CD14-positive monocyte (primary cell): ENCODE measurements around the gene PTPRD. TPM values are rescaled to one million over a fixed set of nuclear protein-coding genes. Genes with fewer than 3 reads are reported as not detected.

ENCODE experiments used
- DNase-seq, 3 donors: peaks; one replicate each; pipeline ENCODE4 v3.0.0-alpha.2; 2011 to 2022
- H2AFZ ChIP-seq: 2 replicates; pipeline ENCODE4 v1.6.0; 2012; ENCODE audit warnings: mild to moderate bottlenecking, low read depth, low read length, inconsistent platforms; ENCODE audit not compliant: insufficient read depth, poor library complexity, severe bottlenecking
- H3K27ac ChIP-seq, 2 donors: 1 replicate in 1 of 2; 2 replicates in 1 of 2; pipeline ENCODE4 v1.5.1; 2012 to 2013; ENCODE audit warnings: low read length in 2 of 2, control low read depth in 1 of 2, inconsistent platforms in 1 of 2, low read depth in 1 of 2, mild to moderate bottlenecking in 1 of 2
- H3K27me3 ChIP-seq, 2 donors: one replicate each; pipeline versions ENCODE4 v1.6.0 to v1.6.1; 2011 to 2013; ENCODE audit warnings: low read length in 2 of 2; ENCODE audit not compliant: control insufficient read depth in 2 of 2, insufficient read depth in 2 of 2
- H3K36me3 ChIP-seq, 2 donors: replicated peaks in 1 of 2; 1 replicate in 1 of 2; 2 replicates in 1 of 2; pipeline versions ENCODE4 v1.5.1 to v1.6.1; 2012 to 2013; ENCODE audit warnings: low read length in 2 of 2, control low read depth in 1 of 2, inconsistent platforms in 1 of 2, mild to moderate bottlenecking in 1 of 2; ENCODE audit not compliant: insufficient read depth in 2 of 2, control insufficient read depth in 1 of 2
- H3K4me1 ChIP-seq, 2 donors: 1 replicate in 1 of 2; 2 replicates in 1 of 2; pipeline versions ENCODE4 v1.5.1 to v1.6.1; 2012 to 2013; ENCODE audit warnings: low read length in 2 of 2, control low read depth in 1 of 2, inconsistent platforms in 1 of 2, mild to moderate bottlenecking in 1 of 2, moderate library complexity in 1 of 2; ENCODE audit not compliant: insufficient read depth in 2 of 2, control insufficient read depth in 1 of 2
- H3K4me2 ChIP-seq: replicated peaks from 2 replicates; pipeline ENCODE3; 2012; ENCODE audit warnings: low read length, moderate library complexity, mild to moderate bottlenecking; ENCODE audit not compliant: poor library complexity, severe bottlenecking; ENCODE audit errors: extremely low read depth
- H3K4me3 ChIP-seq, 3 experiments: fragments of 200-600 bp in 1 of 3; sonication (generic) in 1 of 3; replicated peaks in 1 of 3; 1 replicate in 2 of 3; 2 replicates in 1 of 3; pipeline ENCODE4 v1.5.1; 2011 to 2013; ENCODE audit warnings: low read length in 3 of 3, mild to moderate bottlenecking in 3 of 3, control low read depth in 2 of 3, low read depth in 2 of 3, inconsistent platforms in 1 of 3, moderate library complexity in 1 of 3
- H3K79me2 ChIP-seq: 2 replicates; pipeline ENCODE4 v1.6.0; 2012; ENCODE audit warnings: mild to moderate bottlenecking, control low read depth, inconsistent platforms, low read length, moderate library complexity; ENCODE audit not compliant: insufficient read depth
- H3K9ac ChIP-seq: 2 replicates; pipeline ENCODE4 v1.6.0; 2017; ENCODE audit warnings: low read length, mild to moderate bottlenecking; ENCODE audit not compliant: insufficient read depth, poor library complexity, severe bottlenecking
- H3K9me3 ChIP-seq, 2 donors: replicated peaks in 1 of 2; 1 replicate in 1 of 2; 2 replicates in 1 of 2; pipeline versions ENCODE4 v1.5.1 to v1.6.1; 2012 to 2013; ENCODE audit warnings: low read length in 2 of 2, control low read depth in 1 of 2; ENCODE audit not compliant: control insufficient read depth in 1 of 2, insufficient read depth in 1 of 2
- H4K20me1 ChIP-seq: 2 replicates; pipeline ENCODE4 v1.6.0; 2012; ENCODE audit warnings: mild to moderate bottlenecking, low read length, control low read depth, moderate library complexity; ENCODE audit not compliant: insufficient read depth
- H3K27ac Mint-ChIP-seq, 7 donors: one replicate each; pipeline ENCODE4 v1.8.0; 2020; ENCODE audit warnings: mild to moderate bottlenecking in 7 of 7, mixed read lengths in 7 of 7, moderate library complexity in 6 of 7, inconsistent platforms in 2 of 7
- H3K27me3 Mint-ChIP-seq, 3 donors: one replicate each; pipeline ENCODE4 v1.8.0; 2021 to 2022; ENCODE audit warnings: low read depth in 3 of 3, mild to moderate bottlenecking in 3 of 3, mixed read lengths in 3 of 3, moderate library complexity in 3 of 3, inconsistent platforms in 1 of 3
- H3K36me3 Mint-ChIP-seq, 2 donors: one replicate each; pipeline ENCODE4 v1.8.0; 2020; ENCODE audit warnings: mixed read lengths in 2 of 2, inconsistent platforms in 1 of 2, mild to moderate bottlenecking in 1 of 2
- H3K4me1 Mint-ChIP-seq: one replicate; pipeline ENCODE4 v1.8.0; 2020; ENCODE audit warnings: mild to moderate bottlenecking, mixed read lengths
- H3K4me3 Mint-ChIP-seq, 2 donors: one replicate each; pipeline ENCODE4 v1.8.0; 2020; ENCODE audit warnings: mild to moderate bottlenecking in 2 of 2, mixed read lengths in 2 of 2, moderate library complexity in 1 of 2
- H3K9me3 Mint-ChIP-seq, 7 donors: one replicate each; pipeline ENCODE4 v1.8.0; 2020 to 2022; ENCODE audit warnings: mixed read lengths in 7 of 7, mild to moderate bottlenecking in 6 of 7, moderate library complexity in 6 of 7, inconsistent platforms in 2 of 7
- WGBS: methylation state at CpG from one replicate; pipeline ENCODE4 v1.1.5; 2013; ENCODE audit warnings: missing lambda C conversion rate; ENCODE audit not compliant: insufficient coverage; 5-methylcytosine and 5-hydroxymethylcytosine counted together
- intact Hi-C, 2 donors: fragments of 100-400 bp; cut with micrococcal nuclease; formaldehyde crosslinking; loops; one replicate each; pipeline versions ENCODE4 v1.15.0 to v1.15.1; 2023
- polyA plus RNA-seq, 3 donors: library from polyadenylated mRNA; depleted of rRNA in 1 of 3; unstranded in 2 of 3; stranded (reverse) in 1 of 3; fragments of 300-500 nt in 2 of 3; fragments of >200 nt in 1 of 3; fragmentation: Illumina TruSeq in 2 of 3; gene quantifications; 1 replicate in 2 of 3; 2 replicates in 1 of 3; pipeline ENCODE4 v1.2.3, GENCODE V29; 2012 to 2021
- TF ChIP-seq, protein P1 (sequence below): fragments of 200-600 bp; IDR thresholded peaks from one replicate; pipeline ENCODE4 v1.8.0; 2022; ENCODE audit warnings: antibody characterized with exemption, mild to moderate bottlenecking

PTPRD gene
- polyA plus RNA-seq, 3 donors, result not detected

DNA sequence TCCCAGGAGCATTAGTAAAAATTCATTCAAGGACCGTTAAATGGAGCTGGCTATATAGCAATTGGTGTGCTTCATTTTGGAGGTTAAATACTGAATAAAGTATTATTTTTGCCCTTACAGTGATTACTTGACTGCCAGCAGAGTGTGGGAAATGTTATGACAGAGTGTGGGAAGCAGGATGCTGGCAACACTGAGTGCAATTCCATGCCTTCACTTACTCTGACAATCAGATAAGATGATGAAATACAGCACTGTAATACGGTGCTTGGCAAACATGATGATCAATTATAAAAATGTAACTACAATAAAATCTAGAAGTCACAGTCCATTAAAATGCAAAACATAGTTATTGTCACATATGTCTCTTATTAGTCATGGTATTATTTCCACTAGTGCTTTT, 651.3 kb downstream of the PTPRD start:
- H3K36me3 ChIP-seq, result no peaks in the 10 kb centered on the region
- no peak for DNase-seq
- H3K4me1 ChIP-seq, result no peaks in the 10 kb centered on the region
- Mint-ChIP-seq H3K27ac (no peak overlapping the region), H3K4me3 (no peak overlapping the region), H3K9me3 (no peaks in the 10 kb centered on the region), H3K36me3 (no peaks in the 10 kb centered on the region), H3K27me3 (no peaks in the 10 kb centered on the region), H3K4me1 (no peaks in the 10 kb centered on the region)
- no peak overlapping the region for H2AFZ ChIP-seq
- no peak overlapping the region for H3K4me2 ChIP-seq
- TF ChIP-seq, protein P1, sequence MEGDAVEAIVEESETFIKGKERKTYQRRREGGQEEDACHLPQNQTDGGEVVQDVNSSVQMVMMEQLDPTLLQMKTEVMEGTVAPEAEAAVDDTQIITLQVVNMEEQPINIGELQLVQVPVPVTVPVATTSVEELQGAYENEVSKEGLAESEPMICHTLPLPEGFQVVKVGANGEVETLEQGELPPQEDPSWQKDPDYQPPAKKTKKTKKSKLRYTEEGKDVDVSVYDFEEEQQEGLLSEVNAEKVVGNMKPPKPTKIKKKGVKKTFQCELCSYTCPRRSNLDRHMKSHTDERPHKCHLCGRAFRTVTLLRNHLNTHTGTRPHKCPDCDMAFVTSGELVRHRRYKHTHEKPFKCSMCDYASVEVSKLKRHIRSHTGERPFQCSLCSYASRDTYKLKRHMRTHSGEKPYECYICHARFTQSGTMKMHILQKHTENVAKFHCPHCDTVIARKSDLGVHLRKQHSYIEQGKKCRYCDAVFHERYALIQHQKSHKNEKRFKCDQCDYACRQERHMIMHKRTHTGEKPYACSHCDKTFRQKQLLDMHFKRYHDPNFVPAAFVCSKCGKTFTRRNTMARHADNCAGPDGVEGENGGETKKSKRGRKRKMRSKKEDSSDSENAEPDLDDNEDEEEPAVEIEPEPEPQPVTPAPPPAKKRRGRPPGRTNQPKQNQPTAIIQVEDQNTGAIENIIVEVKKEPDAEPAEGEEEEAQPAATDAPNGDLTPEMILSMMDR, result no peak
- no peaks in the 10 kb centered on the region for H3K79me2 ChIP-seq
- H3K9me3 ChIP-seq, result no peaks in the 10 kb centered on the region
- H3K27me3 ChIP-seq, result no peaks in the 10 kb centered on the region
- no peak overlapping the region for H3K9ac ChIP-seq
- WGBS, result no CpG with 5 or more reads among the region's 2 CpGs
- no peak overlapping the region for H3K4me3 ChIP-seq
- H4K20me1 ChIP-seq, result no peaks in the 10 kb centered on the region
- intact Hi-C loops, result no loop called here
- no peak overlapping the region for H3K27ac ChIP-seq

- Histone ChIP-seq H3K36me3 (no peaks in the 10 kb centered on the region), H2AFZ (no peak overlapping the region), H4K20me1 (no peaks in the 10 kb centered on the region), H3K9ac (no peak overlapping the region), H3K4me1 (no peaks in the 10 kb centered on the region), H3K27me3 (no peaks in the 10 kb centered on the region), H3K4me3 (no peak overlapping the region), H3K4me2 (no peak overlapping the region), H3K9me3 (no peaks in the 10 kb centered on the region), H3K79me2 (no peaks in the 10 kb centered on the region), H3K27ac (no peak overlapping the region)
- Mint-ChIP-seq H3K27ac (no peak overlapping the region), H3K9me3 (peaks cover 0 to 5% (median 2%) of the 10 kb centered on the region in 7 donors), H3K4me3 (no peak overlapping the region), H3K36me3 (no peaks in the 10 kb centered on the region), H3K27me3 (peaks cover 0 to 1% (median 0%) of the 10 kb centered on the region in 3 donors), H3K4me1 (no peaks in the 10 kb centered on the region)
- no CpG with 5 or more reads among the region's 3 CpGs for WGBS
- TF ChIP-seq, protein P1, result no peak
- no peak for DNase-seq
- intact Hi-C loops, result no loop called here
Observed at GRCh38 chr9:9951556-9952160, 661.1 kb downstream of the PTPRD start.
